HFF-Myc (cell line): ENCODE data around the gene HOXB3.

ENCODE experiments used
- DNase-seq: peaks from one replicate; pipeline ENCODE4 v3.0.0-alpha.2; 2011; ENCODE audit warnings: low read depth; ENCODE audit errors: extremely low read depth
- H3K4me3 ChIP-seq: replicated peaks from 2 replicates; pipeline ENCODE4 v1.5.1; 2011; ENCODE audit warnings: low read depth, mild to moderate bottlenecking, control low read depth, low read length
- CTCF ChIP-seq: IDR thresholded peaks from 2 replicates; pipeline ENCODE4 v1.5.1; 2012; ENCODE audit warnings: mild to moderate bottlenecking, low read depth, low read length, control low read depth; ENCODE audit errors: missing control alignments

Gene HOXB3

GRCh38 chr17:48548523-48549280 lies 41.3 kb downstream of the HOXB3 start:
- TF ChIP-seq CTCF: no peak
- no peak for DNase-seq
- H3K4me3 ChIP-seq: no peak overlapping the region

GRCh38 chr17:48547808-48548522 lies 42.1 kb downstream of the HOXB3 start:
- H3K4me3 ChIP-seq: no peak overlapping the region
- no peak for DNase-seq
- no peak for TF ChIP-seq CTCF

- H3K4me3 ChIP-seq: no peak overlapping the region
- no peak for DNase-seq
- TF ChIP-seq CTCF: no peak
Measured at GRCh38 chr17:48546924-48547807, 42.9 kb downstream of the HOXB3 start.

GRCh38 chr17:48546137-48546923 lies 43.7 kb downstream of the HOXB3 start:
- DNase-seq: no peak
- no peak overlapping the region for H3K4me3 ChIP-seq
- no peak for TF ChIP-seq CTCF

- DNase-seq: no peak
- TF ChIP-seq CTCF: no peak
- no peak overlapping the region; the same call in 1 of the 2 replicates for H3K4me3 ChIP-seq
Measured at GRCh38 chr17:48545539-48545938, 44.5 kb downstream of the HOXB3 start.

GRCh38 chr17:48545022-48545375 lies 45.0 kb downstream of the HOXB3 start, which contains the start of gene HOXB2:
TSS of gene HOXB2 (minus strand) at chr17:48545109. CDS start at chr17:48544911, 198 bp downstream.
- peak within 1 kb of the TSS; percentile 69 for H3K4me3 ChIP-seq
- DNase-seq: no peak

More at GRCh38 chr17:48545022-48545375, 45.0 kb downstream of the HOXB3 start, which contains the start of gene HOXB2:
- no peak for TF ChIP-seq CTCF
